GM13977 (cell line): Measurements from ENCODE around the gene ODAM.
"Not testable (repeated sequence)": the region's sequence is repeated elsewhere in the genome, so short reads cannot be mapped to it uniquely, and the experiment has no call there.

Experiments used
- DNase-seq: peaks from one replicate; pipeline ENCODE4 v3.0.0; 2012; ENCODE audit warnings: low spot score
- in situ Hi-C: fragments of 300-500 bp; cut with MboI; formaldehyde crosslinking; loops from one replicate; pipeline ENCODE4 v1.12.0; 2022; ENCODE audit warnings: low sequenced_read_pairs, low pct_unique_long_range_greater_than_20kb, mixed read lengths, inconsistent platforms; ENCODE audit not compliant: unreplicated experiment
- TF ChIP-seq, protein P1 (sequence below): IDR thresholded peaks from 2 replicates; pipeline ENCODE4 v1.5.1; 2012; ENCODE audit warnings: mild to moderate bottlenecking, control low read depth; ENCODE audit not compliant: insufficient read depth; ENCODE audit errors: extremely low read depth, missing control alignments

Gene ODAM

GRCh38 chr4:70239884-70240591 lies 44.5 kb downstream of the ODAM start:
- DNase-seq = no peak
- in situ Hi-C loops = no loop called here

GRCh38 chr4:70242297-70242696 lies 46.8 kb downstream of the ODAM start, which contains the start of gene CSN3:
Gene CSN3, plus strand, starts transcription at chr4:70242597. Its CDS starts 2,223 bp downstream, at chr4:70244820.
- in situ Hi-C loops, DNase-seq: not testable (repeated sequence)

More at GRCh38 chr4:70239884-70240591, 44.5 kb downstream of the ODAM start:
- TF ChIP-seq, protein P1, sequence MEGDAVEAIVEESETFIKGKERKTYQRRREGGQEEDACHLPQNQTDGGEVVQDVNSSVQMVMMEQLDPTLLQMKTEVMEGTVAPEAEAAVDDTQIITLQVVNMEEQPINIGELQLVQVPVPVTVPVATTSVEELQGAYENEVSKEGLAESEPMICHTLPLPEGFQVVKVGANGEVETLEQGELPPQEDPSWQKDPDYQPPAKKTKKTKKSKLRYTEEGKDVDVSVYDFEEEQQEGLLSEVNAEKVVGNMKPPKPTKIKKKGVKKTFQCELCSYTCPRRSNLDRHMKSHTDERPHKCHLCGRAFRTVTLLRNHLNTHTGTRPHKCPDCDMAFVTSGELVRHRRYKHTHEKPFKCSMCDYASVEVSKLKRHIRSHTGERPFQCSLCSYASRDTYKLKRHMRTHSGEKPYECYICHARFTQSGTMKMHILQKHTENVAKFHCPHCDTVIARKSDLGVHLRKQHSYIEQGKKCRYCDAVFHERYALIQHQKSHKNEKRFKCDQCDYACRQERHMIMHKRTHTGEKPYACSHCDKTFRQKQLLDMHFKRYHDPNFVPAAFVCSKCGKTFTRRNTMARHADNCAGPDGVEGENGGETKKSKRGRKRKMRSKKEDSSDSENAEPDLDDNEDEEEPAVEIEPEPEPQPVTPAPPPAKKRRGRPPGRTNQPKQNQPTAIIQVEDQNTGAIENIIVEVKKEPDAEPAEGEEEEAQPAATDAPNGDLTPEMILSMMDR = no peak

GRCh38 chr4:70243091-70243490 lies 47.6 kb downstream of the ODAM start:
- in situ Hi-C loops = no loop called here
- DNase-seq = no peak
- TF ChIP-seq, protein P1 = no peak

GRCh38 chr4:70251250-70251944 lies 55.9 kb downstream of the ODAM start:
- TF ChIP-seq, protein P1 = no peak
- DNase-seq = no peak
- in situ Hi-C loops = no loop called here

- in situ Hi-C loops = no loop called here
- DNase-seq = no peak
- TF ChIP-seq, protein P1 = no peak
Observed at GRCh38 chr4:70251945-70252277, 56.4 kb downstream of the ODAM start.
